Embryonic facial prominence (tissue), 1 donor: Measurements from ENCODE around the gene SLC9A8.

ENCODE experiments used
- DNase-seq: peaks from one replicate; pipeline ENCODE4 v3.0.0-alpha.2; 2016; ENCODE audit errors: extremely low spot score

The SLC9A8 gene

DNA sequence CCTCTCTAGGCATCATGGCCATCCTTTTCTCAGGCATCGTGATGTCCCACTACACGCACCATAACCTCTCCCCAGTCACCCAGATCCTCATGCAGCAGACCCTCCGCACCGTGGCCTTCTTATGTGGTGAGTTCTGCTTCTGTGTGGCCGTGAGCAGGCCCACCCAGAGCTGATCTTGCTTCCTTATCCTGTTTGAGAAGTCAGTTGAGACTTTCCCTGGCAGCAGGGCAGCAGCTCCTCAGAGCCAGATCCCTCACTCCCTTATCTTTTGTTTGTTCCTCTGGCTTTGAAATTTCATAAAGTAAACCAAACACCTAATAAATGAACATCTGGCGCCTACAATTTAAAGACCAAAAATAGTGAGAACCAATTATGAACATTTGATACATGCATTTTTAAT, 62.1 kb downstream of the SLC9A8 start:
- DNase-seq: no peak

DNA sequence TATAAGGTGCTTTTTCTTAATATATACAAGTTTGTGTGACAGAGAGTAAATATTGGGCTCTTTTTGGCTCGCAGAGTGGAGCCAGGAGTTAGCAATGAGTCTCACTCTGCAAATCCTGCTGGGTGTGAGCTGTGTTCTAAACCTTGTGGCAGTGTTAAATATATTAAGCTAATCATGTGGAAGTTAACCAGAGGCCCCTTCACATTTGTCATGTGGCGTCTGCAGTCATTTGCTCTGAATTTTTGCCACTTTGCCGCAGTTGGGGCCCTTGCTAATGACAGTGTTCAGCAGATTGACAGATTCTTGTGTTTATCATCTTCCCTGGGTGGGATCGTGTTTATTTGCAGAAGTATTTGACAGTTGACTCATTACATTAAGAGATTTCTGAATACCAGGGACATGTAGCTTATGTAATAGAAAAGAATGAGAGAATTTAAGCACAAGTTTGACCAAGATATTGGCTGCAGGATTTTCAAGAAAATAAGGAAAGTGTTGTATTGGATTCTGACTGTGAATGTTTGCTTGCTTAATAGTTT, 64.8 kb downstream of the SLC9A8 start:
- no peak for DNase-seq

DNA sequence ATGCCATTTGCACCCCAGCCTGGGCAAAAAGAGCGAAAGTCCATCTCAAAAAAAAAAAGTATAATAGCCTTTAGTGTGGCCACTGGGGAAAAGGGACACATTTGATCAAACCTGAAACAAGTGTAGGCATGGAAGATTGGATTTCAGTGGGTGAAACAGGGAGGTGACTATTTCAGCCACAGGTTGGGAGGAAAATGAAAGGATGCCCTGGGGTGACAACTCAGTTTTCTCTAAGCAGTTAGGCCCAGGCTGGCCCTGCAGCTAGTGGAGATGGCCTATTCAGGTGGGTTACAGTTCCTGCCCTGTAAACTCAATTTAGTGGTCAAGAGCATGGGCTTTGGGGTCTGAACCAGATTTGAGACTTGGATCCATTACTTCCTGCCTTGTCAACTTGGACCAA, 66.3 kb downstream of the SLC9A8 start:
- DNase-seq: no peak

- DNase-seq: no peak
Observed at GRCh38 chr20:49880177-49880576, 67.5 kb downstream of the SLC9A8 start.

- no peak for DNase-seq
Observed at GRCh38 chr20:49880724-49881445, 68.3 kb downstream of the SLC9A8 start.

GRCh38 chr20:49882171-49882970, 69.7 kb downstream of the SLC9A8 start:
- DNase-seq: no peak

DNA sequence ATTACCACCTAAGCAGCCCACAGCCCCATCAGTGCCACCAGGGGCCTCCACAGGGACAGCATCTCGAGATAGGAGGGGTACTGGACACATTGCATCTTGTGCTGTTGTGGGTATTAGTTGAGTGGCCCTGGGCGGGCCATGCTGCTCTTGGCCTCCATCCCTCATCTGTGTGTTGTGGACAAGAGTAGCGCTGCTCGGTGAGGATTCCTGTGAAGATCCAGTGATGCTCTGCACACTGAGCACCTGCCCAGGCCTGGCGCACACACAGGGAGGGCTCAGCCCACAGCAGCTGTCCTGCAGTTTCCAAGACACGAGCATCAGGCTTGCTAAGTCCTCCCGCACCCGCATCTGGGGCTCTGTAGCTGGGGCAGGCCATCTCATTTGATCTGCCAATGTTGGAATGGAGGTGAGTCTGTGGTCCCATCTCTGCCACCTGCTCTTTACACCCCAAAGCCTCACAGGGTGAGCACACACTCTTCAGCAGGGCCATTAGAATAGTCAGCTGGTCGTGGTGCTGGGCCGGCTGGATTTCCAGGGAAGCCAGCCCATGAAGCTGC, 70.7 kb downstream of the SLC9A8 start:
- DNase-seq: no peak

DNA sequence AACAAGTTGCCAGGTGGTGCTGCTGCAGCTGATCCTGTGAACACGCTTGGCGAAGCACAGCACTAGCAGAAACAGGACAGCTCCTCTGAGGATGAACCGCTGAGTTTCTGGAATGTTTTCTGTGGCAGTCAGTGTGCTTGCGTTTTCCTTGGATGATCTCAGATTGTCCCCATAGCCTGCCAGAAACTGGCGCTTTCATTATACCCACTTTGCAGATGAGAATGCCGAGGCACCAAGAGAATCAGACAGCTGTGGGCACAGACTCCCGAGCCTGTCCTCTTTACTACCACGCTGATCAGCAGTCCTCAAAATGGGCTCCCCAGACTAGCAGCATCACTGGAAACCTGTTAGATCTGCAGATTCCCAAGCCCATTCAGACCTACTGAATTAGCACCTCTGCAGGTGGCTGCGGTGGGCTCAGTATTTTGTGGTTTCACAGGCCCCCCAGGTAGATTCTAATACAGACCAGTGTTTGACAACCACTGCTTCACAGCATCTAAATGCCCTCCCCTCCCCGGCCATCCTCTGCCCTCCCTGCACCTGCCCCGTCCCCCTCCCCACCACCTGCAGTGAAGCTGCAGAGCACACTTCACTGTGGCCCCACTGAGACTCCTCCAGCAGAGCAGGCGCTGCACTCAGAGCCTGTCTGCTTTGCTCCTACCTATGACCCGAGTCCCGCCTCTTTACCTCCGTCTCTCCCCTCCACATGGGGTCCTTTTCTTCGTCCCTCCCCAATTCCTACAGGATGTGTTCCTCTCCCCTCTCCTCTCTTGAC, 73.1 kb downstream of the SLC9A8 start:
- no peak for DNase-seq

DNA sequence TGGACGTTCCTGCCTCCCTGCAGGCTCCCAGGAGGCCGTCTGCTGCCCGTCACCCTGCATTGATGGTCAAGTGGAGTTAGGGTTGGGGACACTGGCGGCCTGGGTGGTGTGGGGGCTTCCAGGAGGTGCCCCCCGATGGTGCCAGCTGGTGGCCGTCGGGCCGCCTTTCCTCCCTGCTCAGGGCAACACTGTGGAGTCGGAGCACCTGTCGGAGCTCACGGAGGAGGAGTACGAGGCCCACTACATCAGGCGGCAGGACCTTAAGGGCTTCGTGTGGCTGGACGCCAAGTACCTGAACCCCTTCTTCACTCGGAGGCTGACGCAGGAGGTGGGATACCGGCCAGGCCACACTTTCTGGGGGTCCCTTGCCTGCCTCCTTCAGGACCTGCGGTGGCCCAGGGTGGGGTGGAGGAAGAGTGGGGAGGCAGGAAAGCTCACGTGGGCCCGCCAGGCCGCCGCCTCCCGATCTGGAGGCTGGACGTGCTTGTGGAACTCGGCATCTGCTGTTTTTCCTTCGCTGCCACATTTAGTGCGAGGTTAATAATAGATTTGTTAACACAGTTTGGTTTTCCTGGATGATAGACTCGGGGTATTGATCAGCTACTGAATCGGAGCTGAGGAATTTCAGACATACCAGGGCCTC, 74.1 kb downstream of the SLC9A8 start:
- no peak for DNase-seq

- DNase-seq: no peak
Observed at GRCh38 chr20:49887251-49888211, 74.9 kb downstream of the SLC9A8 start.

DNA sequence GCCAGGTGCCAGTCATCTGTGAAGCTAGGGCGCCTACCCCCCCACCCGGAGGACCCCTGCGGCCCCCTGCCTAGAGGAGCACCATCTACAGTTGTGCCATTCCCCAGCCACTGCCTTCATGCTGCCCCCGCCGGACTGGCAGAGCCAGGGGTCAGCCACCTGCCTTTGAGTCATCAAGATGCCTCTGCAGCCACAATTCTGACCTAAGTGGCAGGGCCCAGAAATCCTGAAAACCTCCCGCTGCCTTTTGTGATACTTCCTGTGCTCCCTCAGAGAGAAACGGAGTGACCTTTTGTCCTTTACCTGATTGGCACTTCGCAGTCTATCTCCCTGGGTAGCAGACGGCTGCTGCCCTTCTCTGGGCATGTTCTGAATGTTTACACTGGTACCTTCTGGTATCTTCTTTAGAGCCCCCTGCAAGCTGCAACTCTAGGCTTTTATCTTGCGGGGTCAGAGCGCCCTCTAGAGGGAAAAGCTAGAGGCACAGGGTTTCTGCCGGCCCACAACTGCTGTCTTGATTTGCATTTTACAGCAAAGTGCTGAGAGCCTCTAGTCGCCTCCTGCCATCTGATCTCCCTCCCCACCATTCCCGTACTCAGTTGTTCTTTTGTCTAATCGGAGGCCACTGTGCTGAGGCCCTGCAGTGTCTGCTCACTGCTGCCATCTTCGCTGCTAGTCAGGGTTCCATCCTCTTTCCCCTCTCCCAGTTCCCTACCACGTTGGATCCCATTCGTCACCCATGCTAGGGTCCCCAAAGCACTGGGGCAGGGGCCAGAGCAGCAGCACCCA, 75.8 kb downstream of the SLC9A8 start:
- DNase-seq: no peak

GRCh38 chr20:49889001-49889934, 76.6 kb downstream of the SLC9A8 start:
- no peak for DNase-seq

DNA sequence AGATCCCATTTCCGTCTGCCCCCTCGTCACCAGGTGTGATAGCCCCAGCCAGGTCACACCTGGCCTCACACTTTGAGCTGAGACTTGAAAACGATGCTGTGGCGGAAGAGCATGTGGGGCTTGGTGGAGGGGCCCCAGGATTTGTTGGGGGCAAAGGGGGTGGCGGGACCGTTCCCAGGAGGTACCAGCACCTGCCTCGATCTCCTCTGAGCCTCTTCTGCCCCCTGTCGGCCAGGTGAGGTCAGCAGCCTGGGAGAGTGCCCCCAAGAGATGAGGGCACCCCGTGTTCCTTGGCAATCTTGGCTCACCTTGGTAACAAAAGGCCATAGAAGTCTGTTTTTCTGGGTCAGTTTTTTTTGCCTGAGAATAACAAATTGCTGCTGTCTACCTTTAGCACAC, 77.3 kb downstream of the SLC9A8 start:
- DNase-seq: no peak

GRCh38 chr20:49890471-49891361, 78.1 kb downstream of the SLC9A8 start:
- DNase-seq: no peak

DNA sequence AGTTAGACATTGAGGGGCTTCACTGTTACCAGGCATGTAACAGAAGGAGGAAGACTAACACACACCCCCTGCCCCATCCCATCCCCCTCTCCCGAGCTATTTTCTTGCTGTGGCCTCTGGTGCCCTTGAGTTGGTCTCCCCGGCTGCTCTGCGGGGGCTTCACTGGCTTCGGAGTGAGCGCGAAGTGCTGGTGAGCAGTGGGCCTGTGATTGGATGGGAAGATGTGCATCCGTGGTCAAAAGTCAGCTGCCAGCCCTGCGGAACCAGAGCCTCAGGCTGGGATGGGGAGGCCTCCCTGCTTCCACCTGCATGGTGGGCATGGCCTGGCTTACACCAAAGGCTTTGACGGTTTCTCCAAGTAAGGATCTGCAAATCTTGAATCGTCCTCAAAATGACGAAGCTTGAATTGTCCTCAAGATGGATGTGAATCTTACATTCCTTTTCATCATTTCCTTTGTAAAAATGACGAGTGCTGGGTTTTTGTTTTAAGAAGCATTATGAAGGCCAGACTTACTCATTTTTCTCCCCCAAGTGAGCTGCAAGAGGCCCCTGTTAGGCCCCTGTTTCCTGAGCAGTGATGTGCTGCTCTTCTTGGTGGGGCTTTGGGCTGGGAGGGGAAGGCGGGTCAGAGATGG, 79.0 kb downstream of the SLC9A8 start:
- no peak for DNase-seq

- no peak for DNase-seq
Observed at GRCh38 chr20:49892260-49892659, 79.6 kb downstream of the SLC9A8 start.

DNA sequence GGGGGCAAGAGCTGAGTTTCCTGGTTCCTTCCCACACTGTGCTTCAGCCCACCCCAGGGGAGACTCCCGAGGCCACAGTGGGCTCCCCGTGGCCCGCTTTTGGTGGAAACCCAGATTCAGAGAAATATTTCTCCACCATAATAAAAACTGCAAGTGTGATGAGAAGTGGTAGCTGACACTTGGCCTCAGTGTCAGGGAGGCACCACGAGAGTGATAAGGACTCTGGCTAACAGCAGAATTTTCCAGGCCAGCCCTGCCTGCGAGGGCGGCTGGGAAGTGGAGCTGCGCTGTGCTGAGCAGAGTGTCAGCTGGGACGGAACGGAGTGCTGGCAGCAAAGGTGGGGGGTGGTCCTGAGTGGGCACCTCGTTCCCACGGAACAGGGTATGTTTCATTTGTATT, 80.2 kb downstream of the SLC9A8 start:
- DNase-seq: no peak
